Hippocampal formation (tissue), 2 donors: ENCODE data around the gene MYL11.
A peak's percentile ranks its signal among the peaks of the same experiment; 100 is the strongest.
"Not testable (repeated sequence)": the region's sequence is repeated elsewhere in the genome, so short reads cannot be mapped to it uniquely, and the experiment has no call there.

Source experiments
- DNase-seq, 2 donors: peaks; one replicate each; lab custom pipeline; 2025; lab: John Stamatoyannopoulos, UW

MYL11 gene

GRCh38 chr16:30374538-30374937 is at the start of gene MYL11:
TSS of gene MYL11 (plus strand) at chr16:30374802. CDS start at chr16:30374858, 56 bp downstream.
- no peak for DNase-seq

GRCh38 chr16:30334473-30334989 is 40.1 kb upstream of the MYL11 start:
- peak in 1 of 2 donors; percentile 32 for DNase-seq

- DNase-seq, result peak; percentile 68 to 70
These were observed 39.5 kb upstream of the MYL11 start for GRCh38 chr16:30335028-30335597.

- no peak for DNase-seq
These were observed 38.8 kb upstream of the MYL11 start for GRCh38 chr16:30335598-30336474.

- not testable (repeated sequence) for DNase-seq
These were observed 36.6 kb upstream of the MYL11 start for GRCh38 chr16:30337964-30338357.

- DNase-seq, result peak in 1 of 2 donors; percentile 28
These were observed 35.9 kb upstream of the MYL11 start for GRCh38 chr16:30338715-30339114.

GRCh38 chr16:30340621-30341020 is 34.0 kb upstream of the MYL11 start:
- no peak for DNase-seq

GRCh38 chr16:30341971-30342370 is 32.6 kb upstream of the MYL11 start:
- not testable (repeated sequence) for DNase-seq

- no peak for DNase-seq
These were observed 31.7 kb upstream of the MYL11 start for GRCh38 chr16:30342751-30343490.

GRCh38 chr16:30343491-30343820 is 31.1 kb upstream of the MYL11 start:
- not testable (repeated sequence) for DNase-seq

GRCh38 chr16:30346286-30346685 is 28.3 kb upstream of the MYL11 start:
- no peak for DNase-seq

- DNase-seq, result no peak
These were observed 26.5 kb upstream of the MYL11 start for GRCh38 chr16:30348113-30348512.

GRCh38 chr16:30348929-30349328 is 25.7 kb upstream of the MYL11 start:
- no peak for DNase-seq

GRCh38 chr16:30349675-30350074 is 24.9 kb upstream of the MYL11 start:
- no peak for DNase-seq

- no peak for DNase-seq
These were observed 24.3 kb upstream of the MYL11 start for GRCh38 chr16:30350134-30350871.

GRCh38 chr16:30351001-30351441 is 23.6 kb upstream of the MYL11 start:
- no peak for DNase-seq

GRCh38 chr16:30351586-30352419 is 22.8 kb upstream of the MYL11 start:
- DNase-seq, result peak; percentile 41 to 77

GRCh38 chr16:30352488-30353401 is 21.9 kb upstream of the MYL11 start:
- DNase-seq, result no peak

GRCh38 chr16:30353438-30354129 is 21.0 kb upstream of the MYL11 start:
- DNase-seq, result no peak
